NT2/D1 (cell line): ENCODE measurements around the gene FNTB.

Source experiments
- DNase-seq: peaks from one replicate; pipeline ENCODE4 v3.0.0-alpha.2; 2011; ENCODE audit warnings: low read depth, low spot score
- H3K27me3 ChIP-seq: 2 replicates; pipeline ENCODE4 v1.6.0; 2011; ENCODE audit warnings: mild to moderate bottlenecking; ENCODE audit not compliant: insufficient read length, insufficient read depth
- H3K36me3 ChIP-seq: 2 replicates; pipeline ENCODE4 v1.6.1; 2011; ENCODE audit warnings: mild to moderate bottlenecking, low read length, mixed read lengths; ENCODE audit not compliant: insufficient read depth, insufficient read length
- H3K4me1 ChIP-seq: 2 replicates; pipeline ENCODE4 v1.5.1; 2011; ENCODE audit not compliant: insufficient read depth, insufficient read length
- H3K4me3 ChIP-seq: 2 replicates; pipeline ENCODE4 v1.5.1; 2011; ENCODE audit warnings: low read depth; ENCODE audit not compliant: insufficient read length
- H3K9ac ChIP-seq: 2 replicates; pipeline ENCODE4 v1.6.0; 2011; ENCODE audit warnings: low read depth; ENCODE audit not compliant: insufficient read length
- H3K9me3 ChIP-seq: 2 replicates; pipeline ENCODE4 v1.5.1; 2011; ENCODE audit warnings: mild to moderate bottlenecking, low read length; ENCODE audit not compliant: insufficient read depth
- SUZ12 ChIP-seq: IDR thresholded peaks from 2 replicates; pipeline ENCODE4 v1.6.1; 2011; ENCODE audit not compliant: insufficient read length, insufficient read depth; ENCODE audit errors: extremely low read depth
- YY1 ChIP-seq: IDR thresholded peaks from 2 replicates; pipeline ENCODE4 v1.6.1; 2011; ENCODE audit not compliant: insufficient read length, insufficient read depth
- ZNF274 ChIP-seq: IDR thresholded peaks from 2 replicates; pipeline ENCODE4 v1.6.1; 2011; ENCODE audit warnings: mild to moderate bottlenecking, low read depth, low read length

FNTB gene

GRCh38 chr14:64971943-64972791 lies 14.5 kb upstream of the FNTB start, which contains the start of gene RAB15:
RAB15 (minus strand) TSS chr14:64972336; CDS start chr14:64972076, 260 bp downstream.
- H3K4me1 ChIP-seq, result peaks cover 6% of the 10 kb centered on the region
- TF ChIP-seq YY1, result no peak
- no peak for TF ChIP-seq SUZ12
- no peak for TF ChIP-seq ZNF274
- peaks cover 12% of the 10 kb centered on the region for H3K36me3 ChIP-seq
- H3K9me3 ChIP-seq, result no peaks in the 10 kb centered on the region
- H3K4me3 ChIP-seq, result peak within 1 kb of the TSS; percentile 65
- DNase-seq, result no peak
- H3K27me3 ChIP-seq, result peaks cover 6% of the 10 kb centered on the region
- H3K9ac ChIP-seq, result peak within 1 kb of the TSS; percentile 87

GRCh38 chr14:64973026-64973442 lies 13.7 kb upstream of the FNTB start:
- peaks cover 6% of the 10 kb centered on the region for H3K27me3 ChIP-seq
- H3K36me3 ChIP-seq, result peaks cover 3% of the 10 kb centered on the region
- H3K4me3 ChIP-seq, result no peak overlapping the region
- H3K4me1 ChIP-seq, result peaks cover 4% of the 10 kb centered on the region
- no peaks in the 10 kb centered on the region for H3K9me3 ChIP-seq
- TF ChIP-seq SUZ12 (no peak), ZNF274 (no peak), YY1 (no peak)
- no peak overlapping the region for H3K9ac ChIP-seq
- no peak for DNase-seq

GRCh38 chr14:64973826-64974225 lies 12.9 kb upstream of the FNTB start:
- DNase-seq, result no peak
- H3K36me3 ChIP-seq, result no peaks in the 10 kb centered on the region
- H3K27me3 ChIP-seq, result peaks cover 6% of the 10 kb centered on the region
- peaks cover 3% of the 10 kb centered on the region for H3K4me1 ChIP-seq
- no peak overlapping the region for H3K9ac ChIP-seq
- no peak for TF ChIP-seq SUZ12
- TF ChIP-seq ZNF274, result no peak
- TF ChIP-seq YY1, result no peak
- H3K9me3 ChIP-seq, result no peaks in the 10 kb centered on the region
- no peak overlapping the region for H3K4me3 ChIP-seq

DNA sequence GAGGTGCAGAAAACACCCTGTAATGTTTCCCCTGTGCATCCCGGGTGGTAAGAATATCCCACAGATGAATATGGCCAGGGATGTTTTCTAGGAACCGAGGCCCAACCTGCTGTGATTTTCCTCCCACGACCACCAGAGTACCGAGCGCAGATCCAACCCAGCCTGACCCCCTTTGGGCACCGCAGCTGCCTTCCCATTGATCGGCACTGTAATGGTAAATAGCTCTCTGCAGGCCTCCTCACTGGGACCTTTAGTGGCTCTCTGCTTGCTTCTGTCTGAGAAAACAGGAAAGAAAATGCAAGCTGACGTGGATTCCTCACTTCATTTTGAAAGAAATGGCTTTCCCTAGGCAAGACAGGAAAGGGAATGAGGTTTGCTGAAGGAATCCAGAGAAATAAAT lies 12.1 kb upstream of the FNTB start:
- H3K4me1 ChIP-seq, result peaks cover 5% of the 10 kb centered on the region
- H3K9ac ChIP-seq, result peak overlapping the region; percentile 56
- TF ChIP-seq ZNF274 (no peak), SUZ12 (no peak), YY1 (no peak)
- no peak overlapping the region for H3K4me3 ChIP-seq
- no peaks in the 10 kb centered on the region for H3K36me3 ChIP-seq
- H3K27me3 ChIP-seq, result peaks cover 6% of the 10 kb centered on the region
- peak; percentile 50 for DNase-seq
- H3K9me3 ChIP-seq, result no peaks in the 10 kb centered on the region

GRCh38 chr14:64979336-64980074 lies 7.2 kb upstream of the FNTB start:
- no peak overlapping the region for H3K9ac ChIP-seq
- no peaks in the 10 kb centered on the region for H3K27me3 ChIP-seq
- H3K4me3 ChIP-seq, result no peak overlapping the region
- no peak for DNase-seq
- H3K36me3 ChIP-seq, result no peaks in the 10 kb centered on the region
- TF ChIP-seq ZNF274 (no peak), YY1 (no peak), SUZ12 (no peak)
- H3K4me1 ChIP-seq, result peaks cover 2% of the 10 kb centered on the region
- H3K9me3 ChIP-seq, result no peaks in the 10 kb centered on the region

- no peak overlapping the region for H3K4me3 ChIP-seq
- DNase-seq, result no peak
- no peaks in the 10 kb centered on the region for H3K9me3 ChIP-seq
- H3K9ac ChIP-seq, result no peak overlapping the region
- no peaks in the 10 kb centered on the region for H3K36me3 ChIP-seq
- TF ChIP-seq YY1 (no peak), SUZ12 (no peak), ZNF274 (no peak)
- H3K4me1 ChIP-seq, result peaks cover 2% of the 10 kb centered on the region
- H3K27me3 ChIP-seq, result no peaks in the 10 kb centered on the region
These were observed 3.0 kb upstream of the FNTB start for GRCh38 chr14:64983439-64984310.

GRCh38 chr14:64987438-64987767 lies 708 bp downstream of the FNTB start:
- no peak for DNase-seq
- Histone ChIP-seq H3K9ac (peak overlapping the region; percentile 95), H3K4me3 (peak overlapping the region; percentile 91), H3K9me3 (no peaks in the 10 kb centered on the region), H3K4me1 (no peaks in the 10 kb centered on the region), H3K27me3 (no peaks in the 10 kb centered on the region), H3K36me3 (peaks cover 5% of the 10 kb centered on the region)
- no peak for TF ChIP-seq ZNF274
- TF ChIP-seq SUZ12, result no peak
- TF ChIP-seq YY1, result no peak
